ENCODE results near the gene SLC7A6OS. TPM values are rescaled to one million over a fixed set of nuclear protein-coding genes. Genes with fewer than 3 reads are reported as not detected.

SLC7A6OS gene
- total and polyA plus RNA-seq, 10 of the 15 experiments (the other 5 are each of a cell fraction or from before 2014, with no cell fraction given): 2.9 to 27.4 (median 16.9) TPM

DNA sequence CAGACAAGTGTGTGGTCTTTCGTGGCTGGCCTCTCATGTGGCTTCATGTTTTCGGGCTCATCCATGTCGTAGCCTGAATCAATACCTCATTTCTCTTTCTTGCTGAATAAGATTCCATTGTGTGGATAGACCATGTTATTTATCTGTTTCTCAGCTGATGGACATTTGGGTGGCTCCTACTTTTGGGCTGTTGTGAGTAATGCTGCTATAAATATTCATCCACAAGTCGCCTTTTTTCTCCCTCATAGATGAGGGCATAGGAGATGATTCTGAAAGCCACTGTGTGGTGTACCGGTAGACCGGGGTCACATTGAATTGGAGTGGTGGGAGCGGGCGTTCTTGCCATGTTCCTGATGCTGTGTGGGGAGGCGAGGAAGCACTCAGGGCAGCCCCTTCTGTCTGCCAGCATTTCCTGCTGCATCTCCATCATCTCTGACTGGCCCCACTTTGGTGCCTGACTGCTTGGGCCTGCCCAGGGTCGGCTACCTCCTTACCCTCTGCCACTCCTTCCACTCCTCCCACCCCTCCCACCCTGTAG is 40.1 kb upstream of the SLC7A6OS start:
- Histone ChIP-seq H3K27me3 (replicated peaks in 1 of 2; ENCODE audit: control insufficient read depth in 2 of 2, insufficient read depth in 2 of 2, low read length in 1 of 2) (no peaks in the 10 kb centered on the region), H3K79me2 (ENCODE audit: control insufficient read depth, insufficient read depth, low read length) (no peaks in the 10 kb centered on the region), H3K4me3 (no peak overlapping the region), H3K27ac (ENCODE audit: control insufficient read depth, insufficient read depth) (no peak overlapping the region), H3K4me1 (ENCODE audit: control insufficient read depth, insufficient read depth, low read length) (peaks cover 6% of the 10 kb centered on the region), H4K20me1 (ENCODE audit: control insufficient read depth, insufficient read depth) (no peaks in the 10 kb centered on the region; the same call in 1 of the 2 replicates), H3K9ac (ENCODE audit: control insufficient read depth, insufficient read depth, low read length) (no peak overlapping the region), H3K36me3 (ENCODE audit: control insufficient read depth in 2 of 2, insufficient read depth in 2 of 2, low read length in 1 of 2) (peaks cover 30 to 39% of the 10 kb centered on the region in 2 experiments), H3K4me2 (ENCODE audit: control insufficient read depth, insufficient read depth) (no peak overlapping the region), H3K9me3 (replicated peaks; ENCODE audit: control insufficient read depth, insufficient read depth, low read length) (no peaks in the 10 kb centered on the region), H2AFZ (ENCODE audit: control insufficient read depth, low read depth, low read length) (no peak overlapping the region)
- intact Hi-C loops (cut with micrococcal nuclease; ENCODE audit: unreplicated experiment) (no loop called here), in situ Hi-C loops (cut with MboI) (no loop called here)
- TF ChIP-seq CEBPB (IDR thresholded peaks at IDR 0.05; ENCODE audit: borderline replicate concordance in 1 of 2, low read depth in 2 of 2, low read length in 2 of 2) (no peak), CREB1 (IDR thresholded peaks at IDR 0.05; ENCODE audit: low read depth) (no peak), STAT3 (IDR thresholded peaks at IDR 0.05; ENCODE audit: low read depth, low read length) (no peak), LARP7 (IDR thresholded peaks at IDR 0.05) (no peak), SRF (IDR thresholded peaks at IDR 0.05; ENCODE audit: low read depth in 2 of 2, low read length in 2 of 2) (no peak), ZNF384 (IDR thresholded peaks at IDR 0.05; ENCODE audit: borderline replicate concordance, low read depth, low read length) (no peak), FOXK2 (IDR thresholded peaks at IDR 0.05) (no peak), RUNX3 (IDR thresholded peaks at IDR 0.05; ENCODE audit: low read length) (no peak), ATF2 (IDR thresholded peaks at IDR 0.05; ENCODE audit: low read length) (no peak), MTA2 (IDR thresholded peaks at IDR 0.05; ENCODE audit: low read depth) (no peak)
- ATAC-seq: no peak
- DNase-seq (ENCODE audit: low read depth, low spot score): no peak
- ChIA-PET SMC1A (ENCODE audit: uncharacterized antibody, unreplicated experiment) (no interaction called here), RAD21 (ENCODE audit: unreplicated experiment) (no interaction called here), CTCF (no interaction called here), POLR2A (no interaction called here)
- FAIRE-seq: no peak
- no TSS peak for BruUV-seq (replicated peaks)
- WGBS (ENCODE audit: insufficient coverage, insufficient replicate concordance, low lambda C conversion rate, missing lambda C conversion rate): 94% methylated on average over 10 of the region's 10 CpGs
